Pancreas (tissue), 10 donors: ENCODE measurements around the gene ATP13A3. TPM values are rescaled to one million over a fixed set of nuclear protein-coding genes. Genes with fewer than 3 reads are reported as not detected.

Source experiments
- ATAC-seq, 4 donors: fragments of 200-7000 bp; cut with Tn5 transposase; one replicate each; pipeline versions ENCODE4 v1.8.0 to v1.9.1; 2020; ENCODE audit warnings: mild to moderate bottlenecking in 4 of 4, moderate library complexity in 4 of 4
- DNase-seq, 6 donors: peaks; one replicate each; pipeline ENCODE4 v3.0.0-alpha.2; 2020
- FAIRE-seq: peaks from 2 replicates; lab custom pipeline; 2012; peaks lifted over from hg19 to GRCh38; lab: Jason Lieb, UNC
- H3K27ac ChIP-seq, 4 donors: fragments of 200-600 bp; sonication (generic); 1 replicate in 3 of 4; 2 replicates in 1 of 4; pipeline versions ENCODE4 v1.5.0 to v1.8.0; 2020
- H3K27me3 ChIP-seq, 4 donors: fragments of 200-600 bp; one replicate each; pipeline ENCODE4 v1.8.0; 2021
- H3K36me3 ChIP-seq, 3 donors: fragments of 200-600 bp; sonication (generic) in 1 of 3; one replicate each; pipeline versions ENCODE4 v1.5.0 to v1.8.0; 2020 to 2021
- H3K4me1 ChIP-seq, 3 donors: fragments of 200-600 bp; one replicate each; pipeline ENCODE4 v1.8.0; 2021
- H3K4me3 ChIP-seq, 4 donors: fragments of 200-600 bp; sonication (generic) in 2 of 4; one replicate each; pipeline versions ENCODE4 v1.5.0 to v1.8.0; 2020 to 2021
- H3K9me3 ChIP-seq, 4 donors: fragments of 200-600 bp; one replicate each; pipeline ENCODE4 v1.8.0; 2021
- CTCF ChIP-seq, 4 donors: fragments of 200-600 bp; sonication (generic) in 3 of 4; IDR thresholded peaks; one replicate each; pipeline versions ENCODE4 v1.5.0 to v1.8.0; 2021; ENCODE audit warnings: antibody characterized with exemption in 4 of 4
- WGBS, 2 donors: extraction: QIAGEN DNeasy Blood & Tissue Kit; methylation state at CpG; one replicate each; pipeline ENCODE4 v1.1.7; 2013; 5-methylcytosine and 5-hydroxymethylcytosine counted together
- intact Hi-C, 3 donors: fragments of 100-400 bp; cut with DNase I; formaldehyde crosslinking; loops; one replicate each; pipeline versions ENCODE4 v1.11.1 to v1.14.2; 2022
- polyA plus RNA-seq, 2 donors: library from polyadenylated mRNA; stranded (reverse); fragments of 200-250 nt; gene quantifications; one replicate each; pipeline ENCODE4 v1.2.3, GENCODE V29; 2013
- total RNA-seq, 6 donors: library from RNA; stranded (reverse); fragmentation: NEBNext Ultra II Directional in 4 of 6; extraction: Animal tissue kit (Norgen Biotek cat#: 25700) in 4 of 6; gene quantifications; one replicate each; pipeline versions ENCODE4 v1.2.1 to v1.2.4, GENCODE V29; 2021 to 2023
- donor health status: healthy with polysubstance abuse.
- donor health status: DM: no; HTN: no; CAD: no; lungs with moderate emphysema.
- donor health status: DM: no; HTN: no; CAD: no.
- donor health status: control.
- donor health status: control.
- donor health status: Bipolar disorder and iron deficiency.
- donor health status: DM: yes; HTN: yes; CAD: no.
- donor health status: DM: no; HTN: no; CAD: no.
- donor health status: DM: no; HTN: no; CAD: no.
- donor health status: DM: yes; HTN: yes; CAD: no.

The ATP13A3 gene
- total and polyA plus RNA-seq, 8 donors: 9.3 to 66.6 (median 24.7) TPM

DNA sequence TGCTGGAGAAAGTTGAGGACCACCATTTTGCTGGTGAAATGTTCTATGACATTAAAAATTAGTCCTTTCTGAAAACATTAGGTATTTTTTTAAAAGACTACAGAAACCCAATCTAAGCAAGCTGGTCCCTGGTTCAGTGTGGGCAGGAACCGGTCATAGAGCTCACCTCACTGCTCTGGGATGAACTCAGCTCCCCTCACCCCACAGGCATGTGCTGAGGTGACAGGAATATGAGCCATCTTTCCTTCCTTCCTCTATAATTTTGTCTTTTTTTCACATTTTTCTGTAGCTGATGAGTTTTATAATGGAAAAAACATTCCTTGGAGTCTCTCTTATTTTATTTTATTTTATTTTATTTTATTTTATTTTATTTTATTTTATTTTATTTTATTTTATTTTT, 109.1 kb downstream of the ATP13A3 start:
- no peaks in the 10 kb centered on the region for H3K4me1 ChIP-seq
- H3K9me3 ChIP-seq: no peaks in the 10 kb centered on the region
- no peak overlapping the region for H3K27ac ChIP-seq
- intact Hi-C loops: no loop called here
- H3K4me3 ChIP-seq: no peak overlapping the region
- ATAC-seq (no peak), FAIRE-seq (no peak), DNase-seq (no peak)
- WGBS, 2 donors: 88 to 89% methylated on average over 1 of the region's 1 CpG
- no peaks in the 10 kb centered on the region for H3K36me3 ChIP-seq
- no peak for TF ChIP-seq CTCF (IDR thresholded peaks at IDR 0.05)
- H3K27me3 ChIP-seq: no peaks in the 10 kb centered on the region

DNA sequence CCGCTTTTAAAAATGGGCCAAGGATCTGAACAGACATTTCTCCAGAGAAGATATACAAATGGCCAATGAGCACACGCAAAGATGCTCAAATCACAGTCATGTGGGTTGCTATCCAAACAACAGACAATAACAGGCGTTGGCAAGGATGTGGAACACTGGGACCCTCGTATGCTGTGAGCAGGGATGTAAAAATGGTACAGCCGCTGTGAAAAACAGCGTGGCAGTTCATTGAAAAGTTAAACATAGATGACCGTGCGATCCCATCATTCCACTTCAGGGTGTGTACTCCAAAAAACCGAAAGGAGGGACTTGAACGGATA, 110.6 kb downstream of the ATP13A3 start:
- Histone ChIP-seq H3K36me3 (no peaks in the 10 kb centered on the region), H3K4me1 (no peaks in the 10 kb centered on the region), H3K4me3 (no peak overlapping the region), H3K27ac (no peak overlapping the region), H3K9me3 (no peaks in the 10 kb centered on the region), H3K27me3 (no peaks in the 10 kb centered on the region)
- 70 to 78% methylated on average over 10 of the region's 10 CpGs for WGBS, 2 donors
- TF ChIP-seq CTCF (IDR thresholded peaks at IDR 0.05): no peak
- FAIRE-seq: no peak
- intact Hi-C loops: no loop called here
- ATAC-seq: no peak
- DNase-seq: no peak

- H3K4me3 ChIP-seq: no peak overlapping the region
- H3K9me3 ChIP-seq: no peaks in the 10 kb centered on the region
- no peak for TF ChIP-seq CTCF (IDR thresholded peaks at IDR 0.05)
- FAIRE-seq (no peak), ATAC-seq (no peak), DNase-seq (no peak)
- intact Hi-C loops: no loop called here
- H3K4me1 ChIP-seq: no peaks in the 10 kb centered on the region
- no peak overlapping the region for H3K27ac ChIP-seq
- no peaks in the 10 kb centered on the region for H3K36me3 ChIP-seq
- WGBS, 2 donors: 53 to 58% methylated on average over 15 of the region's 15 CpGs
- no peaks in the 10 kb centered on the region for H3K27me3 ChIP-seq
Measured at GRCh38 chr3:194375473-194376240, 111.1 kb downstream of the ATP13A3 start.

DNA sequence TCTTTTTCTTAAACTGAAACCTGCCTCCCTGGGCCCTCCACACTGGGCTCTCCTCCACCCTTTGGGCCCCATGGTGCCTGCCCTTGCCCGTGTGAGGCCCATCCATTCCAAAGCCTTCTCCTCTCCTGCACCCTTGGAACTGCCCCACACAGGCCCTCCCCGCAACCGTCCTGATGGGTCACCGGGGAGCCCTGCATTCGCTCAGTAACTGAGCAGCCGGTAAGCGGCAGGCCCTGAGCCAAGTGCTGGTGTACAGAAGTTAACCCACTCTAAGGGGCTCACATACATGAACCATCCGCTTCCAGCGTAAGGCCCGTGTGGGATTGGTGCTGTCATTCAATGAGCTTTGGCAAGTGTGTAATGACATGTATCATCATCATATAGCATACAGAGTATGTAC, 111.9 kb downstream of the ATP13A3 start:
- Histone ChIP-seq H3K36me3 (no peaks in the 10 kb centered on the region), H3K27ac (no peak overlapping the region), H3K9me3 (no peaks in the 10 kb centered on the region), H3K4me1 (no peaks in the 10 kb centered on the region), H3K27me3 (no peaks in the 10 kb centered on the region), H3K4me3 (no peak overlapping the region)
- no peak for FAIRE-seq
- 80 to 82% methylated on average over 10 of the region's 10 CpGs for WGBS, 2 donors
- no peak for TF ChIP-seq CTCF (IDR thresholded peaks at IDR 0.05)
- peak in 1 of 4 donors; percentile 35 for ATAC-seq
- intact Hi-C loops: no loop called here
- no peak for DNase-seq

- no peak for TF ChIP-seq CTCF (IDR thresholded peaks at IDR 0.05)
- no peaks in the 10 kb centered on the region for H3K36me3 ChIP-seq
- 61 to 69% methylated on average over 8 of the region's 8 CpGs for WGBS, 2 donors
- no peaks in the 10 kb centered on the region for H3K9me3 ChIP-seq
- intact Hi-C loops: no loop called here
- DNase-seq: no peak
- no peak for ATAC-seq
- H3K4me1 ChIP-seq: no peaks in the 10 kb centered on the region
- no peaks in the 10 kb centered on the region for H3K27me3 ChIP-seq
- no peak overlapping the region for H3K4me3 ChIP-seq
- FAIRE-seq: no peak
- no peak overlapping the region for H3K27ac ChIP-seq
Measured at GRCh38 chr3:194373899-194374298, 112.9 kb downstream of the ATP13A3 start.
